22Rv1 (cell line): Measurements from ENCODE around the gene RANGAP1.
A peak's percentile ranks its signal among the peaks of the same experiment; 100 is the strongest.

Experiments used
- H3K27ac ChIP-seq: fragments of 450-650 bp; 2 replicates; pipeline ENCODE4 v1.5.1; 2017
- CTCF ChIP-seq: fragments of 450-650 bp; IDR thresholded peaks from 2 replicates; pipeline ENCODE4 v1.5.1; 2017; ENCODE audit warnings: mild to moderate bottlenecking
- ZFX ChIP-seq: fragments of 450-650 bp; IDR thresholded peaks from 2 replicates; pipeline ENCODE4 v1.6.1; 2017; ENCODE audit warnings: antibody characterized with exemption, borderline replicate concordance

Gene RANGAP1

GRCh38 chr22:41217553-41218157 lies 68.3 kb downstream of the RANGAP1 start:
- H3K27ac ChIP-seq, result no peak overlapping the region
- TF ChIP-seq CTCF, result no peak
- TF ChIP-seq ZFX, result no peak

- H3K27ac ChIP-seq, result no peak overlapping the region
- TF ChIP-seq ZFX (no peak), CTCF (no peak)
Measured at GRCh38 chr22:41216984-41217383, 69.0 kb downstream of the RANGAP1 start.

- TF ChIP-seq CTCF (no peak), ZFX (no peak)
- H3K27ac ChIP-seq, result no peak overlapping the region
Measured at GRCh38 chr22:41215926-41216325, 70.1 kb downstream of the RANGAP1 start.

GRCh38 chr22:41215409-41215808 lies 70.6 kb downstream of the RANGAP1 start:
- TF ChIP-seq CTCF (no peak), ZFX (no peak)
- H3K27ac ChIP-seq, result no peak overlapping the region

- TF ChIP-seq ZFX (no peak), CTCF (no peak)
- no peak overlapping the region for H3K27ac ChIP-seq
Measured at GRCh38 chr22:41206719-41207118, 79.3 kb downstream of the RANGAP1 start.

GRCh38 chr22:41204992-41205900 lies 80.7 kb downstream of the RANGAP1 start, which contains the start of gene L3MBTL2:
L3MBTL2 (plus strand) TSS chr22:41205312; CDS start chr22:41205363, 51 bp downstream.
- TF ChIP-seq CTCF (no peak), ZFX (no peak)
- H3K27ac ChIP-seq, result peak within 1 kb of the TSS; percentile 64

- TF ChIP-seq ZFX (no peak), CTCF (no peak)
- H3K27ac ChIP-seq, result no peak overlapping the region
Measured at GRCh38 chr22:41204066-41204465, 81.9 kb downstream of the RANGAP1 start.
